Left lung (tissue), 10 donors: Measurements from ENCODE around the gene PKDCC. TPM values are rescaled to one million over a fixed set of nuclear protein-coding genes. Genes with fewer than 3 reads are reported as not detected.

Experiments
- ATAC-seq: fragments of 200-7000 bp; cut with Tn5 transposase; one replicate; pipeline ENCODE4 v1.9.1; 2020; ENCODE audit warnings: moderate library complexity
- DNase-seq, 4 donors: peaks; one replicate each; pipeline ENCODE4 v3.0.0-alpha.2; 2013 to 2020
- H3K27ac ChIP-seq, 2 donors: fragments of 200-600 bp; sonication (generic) in 1 of 2; one replicate each; pipeline versions ENCODE4 v1.5.0 to v1.8.0; 2020 to 2021
- H3K27me3 ChIP-seq, 2 donors: fragments of 200-600 bp; sonication (generic) in 1 of 2; one replicate each; pipeline versions ENCODE4 v1.5.0 to v1.8.0; 2020 to 2021
- H3K36me3 ChIP-seq, 2 donors: fragments of 200-600 bp; sonication (generic) in 1 of 2; one replicate each; pipeline versions ENCODE4 v1.5.0 to v1.8.0; 2020 to 2021
- H3K4me1 ChIP-seq, 2 donors: fragments of 200-600 bp; one replicate each; pipeline ENCODE4 v1.8.0; 2021
- H3K4me3 ChIP-seq, 2 donors: fragments of 200-600 bp; sonication (generic) in 1 of 2; one replicate each; pipeline versions ENCODE4 v1.5.0 to v1.8.0; 2020 to 2021; ENCODE audit warnings: mild to moderate bottlenecking in 1 of 2
- H3K9me3 ChIP-seq, 2 donors: fragments of 200-600 bp; sonication (generic) in 1 of 2; one replicate each; pipeline versions ENCODE4 v1.5.0 to v1.8.0; 2020 to 2021
- CTCF ChIP-seq, 2 donors: fragments of 200-600 bp; sonication (generic) in 1 of 2; IDR thresholded peaks; one replicate each; pipeline versions ENCODE4 v1.5.0 to v1.8.0; 2021; ENCODE audit warnings: antibody characterized with exemption in 2 of 2
- intact Hi-C, 2 donors: fragments of 100-400 bp; cut with DNase I; formaldehyde crosslinking; loops; one replicate each; pipeline versions ENCODE4 v1.11.2 to v1.14.2; 2022
- polyA plus RNA-seq, 6 donors: library from polyadenylated mRNA; unstranded; fragments of 120-200 nt; gene quantifications; one replicate each; pipeline ENCODE4 v1.2.1, GENCODE V29; 2013; ENCODE audit not compliant: insufficient read length in 6 of 6
- total RNA-seq, 2 donors: library from RNA; stranded (reverse); fragmentation: NEBNext Ultra II Directional; extraction: Animal tissue kit (Norgen Biotek cat#: 25700); gene quantifications; one replicate each; pipeline ENCODE4 v1.2.1, GENCODE V29; 2021
- donor health status: DM: no; HTN: yes; CAD: no.
- donor health status: DM: no; HTN: no; CAD: no.

The PKDCC gene
- total and polyA plus RNA-seq, 8 donors = 63.1 to 224 (median 129) TPM

GRCh38 chr2:42059261-42059898 is 11.6 kb downstream of the PKDCC start:
- DNase-seq (peak in 1 of 4 donors; percentile 20), ATAC-seq (no peak)
- Histone ChIP-seq H3K9me3 (no peaks in the 10 kb centered on the region), H3K4me3 (no peak overlapping the region), H3K27me3 (no peaks in the 10 kb centered on the region), H3K36me3 (peaks cover 0 to 5% of the 10 kb centered on the region in 2 donors), H3K4me1 (peaks cover 11 to 12% of the 10 kb centered on the region in 2 donors), H3K27ac (no peak overlapping the region)
- intact Hi-C loops = no loop called here
- no peak for TF ChIP-seq CTCF (IDR thresholded peaks at IDR 0.05)

- Histone ChIP-seq H3K27ac (no peak overlapping the region), H3K36me3 (peaks cover 0 to 5% of the 10 kb centered on the region in 2 donors), H3K27me3 (no peaks in the 10 kb centered on the region), H3K4me3 (no peak overlapping the region), H3K4me1 (peaks cover 12 to 15% of the 10 kb centered on the region in 2 donors), H3K9me3 (no peaks in the 10 kb centered on the region)
- intact Hi-C loops = no loop called here
- DNase-seq (peak in 1 of 4 donors; percentile 26), ATAC-seq (no peak)
- TF ChIP-seq CTCF (IDR thresholded peaks at IDR 0.05) = no peak
Observed at GRCh38 chr2:42060028-42060427, 12.2 kb downstream of the PKDCC start.

GRCh38 chr2:42060718-42061619 is 13.1 kb downstream of the PKDCC start:
- no peak for TF ChIP-seq CTCF (IDR thresholded peaks at IDR 0.05)
- peaks cover 12 to 15% of the 10 kb centered on the region in 2 donors for H3K4me1 ChIP-seq
- no peak overlapping the region for H3K4me3 ChIP-seq
- H3K9me3 ChIP-seq = no peaks in the 10 kb centered on the region
- intact Hi-C loops = no loop called here
- peak overlapping the region; percentile 3 to 53 for H3K27ac ChIP-seq
- DNase-seq = peak in 1 of 4 donors; percentile 32
- no peaks in the 10 kb centered on the region for H3K27me3 ChIP-seq
- peak; percentile 35 for ATAC-seq
- H3K36me3 ChIP-seq = peaks cover 0 to 5% of the 10 kb centered on the region in 2 donors

GRCh38 chr2:42061839-42062238 is 14.0 kb downstream of the PKDCC start:
- Histone ChIP-seq H3K4me1 (peaks cover 12 to 15% of the 10 kb centered on the region in 2 donors), H3K4me3 (no peak overlapping the region), H3K27ac (peak overlapping the region in 1 of 2 donors; percentile 3), H3K27me3 (no peaks in the 10 kb centered on the region), H3K9me3 (no peaks in the 10 kb centered on the region), H3K36me3 (peaks cover 0 to 5% of the 10 kb centered on the region in 2 donors)
- no peak for ATAC-seq
- intact Hi-C loops = no loop called here
- no peak for TF ChIP-seq CTCF (IDR thresholded peaks at IDR 0.05)
- DNase-seq = peak in 1 of 4 donors; percentile 15
